ENCODE results near the gene AP2M1.

- TF ChIP-seq, protein P1, sequence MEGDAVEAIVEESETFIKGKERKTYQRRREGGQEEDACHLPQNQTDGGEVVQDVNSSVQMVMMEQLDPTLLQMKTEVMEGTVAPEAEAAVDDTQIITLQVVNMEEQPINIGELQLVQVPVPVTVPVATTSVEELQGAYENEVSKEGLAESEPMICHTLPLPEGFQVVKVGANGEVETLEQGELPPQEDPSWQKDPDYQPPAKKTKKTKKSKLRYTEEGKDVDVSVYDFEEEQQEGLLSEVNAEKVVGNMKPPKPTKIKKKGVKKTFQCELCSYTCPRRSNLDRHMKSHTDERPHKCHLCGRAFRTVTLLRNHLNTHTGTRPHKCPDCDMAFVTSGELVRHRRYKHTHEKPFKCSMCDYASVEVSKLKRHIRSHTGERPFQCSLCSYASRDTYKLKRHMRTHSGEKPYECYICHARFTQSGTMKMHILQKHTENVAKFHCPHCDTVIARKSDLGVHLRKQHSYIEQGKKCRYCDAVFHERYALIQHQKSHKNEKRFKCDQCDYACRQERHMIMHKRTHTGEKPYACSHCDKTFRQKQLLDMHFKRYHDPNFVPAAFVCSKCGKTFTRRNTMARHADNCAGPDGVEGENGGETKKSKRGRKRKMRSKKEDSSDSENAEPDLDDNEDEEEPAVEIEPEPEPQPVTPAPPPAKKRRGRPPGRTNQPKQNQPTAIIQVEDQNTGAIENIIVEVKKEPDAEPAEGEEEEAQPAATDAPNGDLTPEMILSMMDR (conservative IDR thresholded peaks at IDR 0.05; ENCODE audit: low read length) = no peak
- no peak for TF ChIP-seq EZH2phosphoT487 (IDR thresholded peaks at IDR 0.05; ENCODE audit: borderline replicate concordance, low read depth, low read length)
Observed at GRCh38 chr3:184126006-184126405, 48.6 kb upstream of the AP2M1 start.
